H1 (cell line): Measurements from ENCODE around the gene DERL2. TPM values are rescaled to one million over a fixed set of nuclear protein-coding genes. Genes with fewer than 3 reads are reported as not detected.

ENCODE experiments used
- CTCF ChIA-PET: fragments of 300-600 bp; sonication (Branson Sonifier 250); formaldehyde crosslinking; loops from one replicate; lab custom pipeline; 2021; ENCODE audit not compliant: partially characterized antibody; lab: Charles Lee
- POLR2A ChIA-PET: fragments of 300-600 bp; sonication (Branson Sonifier 250); formaldehyde crosslinking; loops from one replicate; lab custom pipeline; 2021; ENCODE audit warnings: inconsistent platforms; ENCODE audit not compliant: partially characterized antibody; lab: Charles Lee
- DNase-seq, 2 experiments: peaks; one replicate each; pipeline versions ENCODE4 v3.0.0 to v3.0.0-alpha.2; 2010 to 2022; ENCODE audit warnings: low spot score in 2 of 2, low read depth in 1 of 2, mixed read lengths in 1 of 2
- FAIRE-seq: peaks from 2 replicates; lab custom pipeline; 2011; peaks lifted over from hg19 to GRCh38; lab: Jason Lieb, UNC
- H2AFZ ChIP-seq: 2 replicates; pipeline ENCODE4 v1.8.1; 2012; ENCODE audit warnings: low read length, inconsistent platforms
- H2AK5ac ChIP-seq: 2 replicates; pipeline ENCODE4 v1.6.1; 2013; ENCODE audit warnings: low read depth, low read length
- H2BK120ac ChIP-seq: replicated peaks from 2 replicates; pipeline ENCODE3; 2013; ENCODE audit warnings: low read depth, low read length, inconsistent platforms
- H2BK12ac ChIP-seq: 2 replicates; pipeline ENCODE4 v1.6.1; 2013; ENCODE audit warnings: low read depth, low read length
- H2BK15ac ChIP-seq: 2 replicates; pipeline ENCODE4 v1.6.1; 2013; ENCODE audit warnings: low read length
- H2BK20ac ChIP-seq: 2 replicates; pipeline ENCODE4 v1.6.1; 2013; ENCODE audit warnings: low read length
- H2BK5ac ChIP-seq: 2 replicates; pipeline ENCODE4 v1.6.1; 2013; ENCODE audit warnings: low read depth, low read length
- H3K14ac ChIP-seq: 2 replicates; pipeline ENCODE4 v1.6.1; 2013; ENCODE audit warnings: inconsistent platforms; ENCODE audit not compliant: insufficient read length
- H3K18ac ChIP-seq: 2 replicates; pipeline ENCODE4 v1.6.1; 2013; ENCODE audit warnings: low read length; ENCODE audit errors: extremely low read depth
- H3K23ac ChIP-seq: 2 replicates; pipeline ENCODE4 v1.6.1; 2013; ENCODE audit warnings: inconsistent platforms; ENCODE audit not compliant: insufficient read length
- H3K23me2 ChIP-seq: 2 replicates; pipeline ENCODE4 v1.6.1; 2013; ENCODE audit warnings: low read depth, low read length
- H3K27ac ChIP-seq: 2 replicates; pipeline ENCODE4 v1.6.1; 2011; ENCODE audit warnings: low read depth, low read length, inconsistent platforms
- H3K27me3 ChIP-seq, 4 experiments: replicated peaks in 1 of 4; 1 replicate in 1 of 4; 2 replicates in 3 of 4; pipeline versions ENCODE4 v1.6.1 to v1.8.1; 2011 to 2013; ENCODE audit warnings: low read length in 3 of 4, mild to moderate bottlenecking in 3 of 4, inconsistent platforms in 2 of 4, mixed read lengths in 2 of 4, moderate library complexity in 1 of 4; ENCODE audit not compliant: control insufficient read depth in 3 of 4, insufficient read depth in 3 of 4; ENCODE audit errors: extremely low read depth in 1 of 4
- H3K36me3 ChIP-seq, 4 experiments: 2 replicates each; pipeline versions ENCODE4 v1.6.1 to v1.8.1; 2011 to 2013; ENCODE audit warnings: mild to moderate bottlenecking in 4 of 4, low read length in 3 of 4, moderate library complexity in 2 of 4, control low read depth in 1 of 4, inconsistent platforms in 1 of 4; ENCODE audit not compliant: insufficient read depth in 4 of 4, control insufficient read depth in 2 of 4
- H3K4ac ChIP-seq: replicated peaks from 2 replicates; pipeline ENCODE3; 2013; ENCODE audit warnings: low read length, low read depth, mixed read lengths, inconsistent platforms; ENCODE audit not compliant: insufficient read length
- H3K4me1 ChIP-seq, 4 experiments: replicated peaks in 1 of 4; 1 replicate in 1 of 4; 2 replicates in 3 of 4; pipeline versions ENCODE4 v1.6.1 to v1.8.1; 2011 to 2013; ENCODE audit warnings: low read length in 3 of 4, inconsistent platforms in 2 of 4, mixed read lengths in 1 of 4; ENCODE audit not compliant: insufficient read depth in 4 of 4, control insufficient read depth in 3 of 4
- H3K4me2 ChIP-seq, 2 experiments: 2 replicates each; pipeline versions ENCODE4 v1.6.1 to v1.8.1; 2011 to 2013; ENCODE audit warnings: low read depth in 2 of 2, low read length in 2 of 2, control low read depth in 1 of 2, inconsistent platforms in 1 of 2, mild to moderate bottlenecking in 1 of 2; ENCODE audit not compliant: insufficient read depth in 1 of 2
- H3K4me3 ChIP-seq, 4 experiments: fragments of 200-600, 300-600 bp in 1 of 4; sonication (generic), shearing (Covaris generic), sonication (Bioruptor Twin) in 1 of 4; 2 replicates each; pipeline versions ENCODE4 v1.5.1 to v1.8.1; 2011 to 2016; ENCODE audit warnings: low read length in 4 of 4, low read depth in 3 of 4, control low read depth in 2 of 4, inconsistent platforms in 2 of 4, mild to moderate bottlenecking in 2 of 4, mixed read lengths in 1 of 4, moderate library complexity in 1 of 4; ENCODE audit not compliant: insufficient read depth in 2 of 4; ENCODE audit errors: extremely low read depth in 1 of 4
- H3K56ac ChIP-seq: replicated peaks from 2 replicates; pipeline ENCODE3; 2013; ENCODE audit warnings: low read depth, mild to moderate bottlenecking, mixed read lengths, low read length, inconsistent platforms; ENCODE audit not compliant: insufficient read length
- H3K79me1 ChIP-seq: 2 replicates; pipeline ENCODE4 v1.6.1; 2013; ENCODE audit warnings: low read depth, low read length, control low read depth
- H3K79me2 ChIP-seq, 2 experiments: 2 replicates each; pipeline versions ENCODE4 v1.6.1 to v1.8.1; 2012 to 2013; ENCODE audit warnings: low read length in 2 of 2, mild to moderate bottlenecking in 2 of 2, inconsistent platforms in 1 of 2; ENCODE audit not compliant: insufficient read depth in 2 of 2, control insufficient read depth in 1 of 2
- H3K9ac ChIP-seq, 4 experiments: replicated peaks in 1 of 4; 1 replicate in 1 of 4; 2 replicates in 3 of 4; pipeline versions ENCODE4 v1.6.1 to v1.8.1; 2011 to 2013; ENCODE audit warnings: low read depth in 3 of 4, low read length in 3 of 4, control low read depth in 2 of 4, mild to moderate bottlenecking in 2 of 4, moderate library complexity in 2 of 4, inconsistent platforms in 1 of 4; ENCODE audit errors: extremely low read depth in 1 of 4
- H3K9me3 ChIP-seq, 2 experiments: 2 replicates each; pipeline versions ENCODE4 v1.6.1 to v1.8.1; 2012 to 2013; ENCODE audit warnings: mild to moderate bottlenecking in 2 of 2, moderate library complexity in 2 of 2, control low read depth in 1 of 2, inconsistent platforms in 1 of 2, low read depth in 1 of 2, low read length in 1 of 2, mixed read lengths in 1 of 2; ENCODE audit not compliant: insufficient read depth in 2 of 2
- H4K20me1 ChIP-seq, 2 experiments: replicated peaks in 1 of 2; 2 replicates each; pipeline versions ENCODE3 to v1.8.1; 2011 to 2013; ENCODE audit warnings: inconsistent platforms in 2 of 2, low read length in 2 of 2, mild to moderate bottlenecking in 1 of 2; ENCODE audit not compliant: insufficient read depth in 2 of 2, control insufficient read depth in 1 of 2
- H4K5ac ChIP-seq: 2 replicates; pipeline ENCODE4 v1.6.1; 2013; ENCODE audit warnings: low read length, low read depth, mixed read lengths, inconsistent platforms; ENCODE audit not compliant: insufficient read length
- H4K8ac ChIP-seq: 2 replicates; pipeline ENCODE4 v1.8.0; 2013; ENCODE audit warnings: mild to moderate bottlenecking, moderate library complexity, low read length, inconsistent platforms; ENCODE audit not compliant: insufficient read depth; ENCODE audit errors: extremely low read depth
- H4K91ac ChIP-seq: replicated peaks from 2 replicates; pipeline ENCODE3; 2013; ENCODE audit warnings: low read length, mixed read lengths, inconsistent platforms; ENCODE audit not compliant: insufficient read length
- EZH2 ChIP-seq: fragments of 200-600 bp; sonication (generic); IDR thresholded peaks from 2 replicates; pipeline ENCODE4 v1.7.1; 2012; ENCODE audit warnings: low read depth, mild to moderate bottlenecking, moderate library complexity, low read length, inconsistent platforms; ENCODE audit not compliant: severe bottlenecking
- TBP ChIP-seq: IDR thresholded peaks from 2 replicates; pipeline ENCODE4 v1.6.1; 2011; ENCODE audit warnings: low read depth, low read length, improper control_type of control experiment
- WGBS, 2 experiments: shearing (Covaris generic) in 1 of 2; methylation state at CpG; one replicate each; pipeline versions ENCODE4 v1.1.6 to v1.1.7; 2013 to 2015; ENCODE audit warnings: low lambda C conversion rate in 2 of 2, mixed read lengths in 2 of 2, inconsistent platforms in 1 of 2, low coverage in 1 of 2, missing lambda C conversion rate in 1 of 2; ENCODE audit not compliant: insufficient replicate concordance in 2 of 2, insufficient coverage in 1 of 2, insufficient read length in 1 of 2; ENCODE audit errors: extremely low coverage in 1 of 2, missing lambda C conversion rate in 1 of 2; 5-methylcytosine and 5-hydroxymethylcytosine counted together
- polyA plus RNA-seq, 7 experiments: library from polyadenylated mRNA; depleted of rRNA in 3 of 7; stranded (reverse) in 5 of 7; unstranded in 2 of 7; fragments of >200 nt in 5 of 7; fragments of 200-250 nt in 2 of 7; gene quantifications; 1 replicate in 5 of 7; 2 replicates in 1 of 7; 4 replicates in 1 of 7; pipeline versions ENCODE4 v1.2.1 to v1.2.3, GENCODE V29; 2011 to 2013; ENCODE audit warnings: missing spikeins in 2 of 7, mixed read lengths in 2 of 7
- total RNA-seq: library from RNA; stranded (reverse); fragmentation: NEBNext Ultra II Directional; extraction: Animal tissue kit (Norgen Biotek cat#: 25700); gene quantifications from 2 replicates; pipeline ENCODE4 v1.2.1, GENCODE V29; 2021
- TF ChIP-seq, protein P1 (sequence below), 3 experiments: IDR thresholded peaks; 1 replicate in 2 of 3; 2 replicates in 1 of 3; pipeline versions ENCODE4 v1.5.1 to v1.6.1; 2011; ENCODE audit warnings: low read length in 3 of 3, mild to moderate bottlenecking in 3 of 3, inconsistent platforms in 2 of 3, low read depth in 1 of 3, moderate library complexity in 1 of 3; ENCODE audit not compliant: insufficient read depth in 1 of 3; ENCODE audit errors: control extremely low read depth in 1 of 3

Gene DERL2
- total and polyA plus RNA-seq, 2 of the 8 experiments (the other 6 are each of a cell fraction or from before 2014, with no cell fraction given), result 55.3 to 58.4 TPM

- Histone ChIP-seq H2AFZ (no peak overlapping the region), H4K8ac (no peak overlapping the region), H3K18ac (no peak overlapping the region), H3K79me1 (no peaks in the 10 kb centered on the region), H3K79me2 (no peaks in the 10 kb centered on the region), H3K27ac (no peak overlapping the region), H3K4me1 (no peaks in the 10 kb centered on the region; a peak in 1 of 7 replicates), H2BK20ac (no peak overlapping the region), H2AK5ac (no peak overlapping the region), H3K23ac (no peak overlapping the region), H3K14ac (no peak overlapping the region), H3K9me3 (no peaks in the 10 kb centered on the region), H2BK120ac (no peak overlapping the region), H3K4me2 (no peak overlapping the region), H3K4ac (no peak overlapping the region), H3K4me3 (no peak overlapping the region), H3K56ac (no peak overlapping the region), H3K23me2 (no peaks in the 10 kb centered on the region; the same call in 1 of the 2 replicates), H3K27me3 (no peaks in the 10 kb centered on the region), H2BK15ac (no peak overlapping the region), H3K36me3 (no peaks in the 10 kb centered on the region), H4K5ac (no peak overlapping the region), H2BK12ac (no peak overlapping the region), H4K91ac (no peak overlapping the region), H2BK5ac (no peak overlapping the region), H4K20me1 (no peaks in the 10 kb centered on the region), H3K9ac (no peak overlapping the region)
- POLR2A ChIA-PET, result interaction anchor here (0.6 to 1.3 kb wide), 2 partner anchors 45 to 90 kb away, joined by 4 read pairs; partner anchors contain the start of genes DERL2 and MIS12
- no peak for DNase-seq
- no peak for FAIRE-seq
- WGBS, 2 experiments, result 88% methylated on average over 4 of the region's 4 CpGs; no CpG with 5 or more reads in 1 of the 2 experiments
- CTCF ChIA-PET, result interaction anchor here (2.0 to 2.1 kb wide), 2 partner anchors 9 to 11 kb away, joined by 8 read pairs; no protein-coding TSS in a partner anchor
- TF ChIP-seq, protein P1, sequence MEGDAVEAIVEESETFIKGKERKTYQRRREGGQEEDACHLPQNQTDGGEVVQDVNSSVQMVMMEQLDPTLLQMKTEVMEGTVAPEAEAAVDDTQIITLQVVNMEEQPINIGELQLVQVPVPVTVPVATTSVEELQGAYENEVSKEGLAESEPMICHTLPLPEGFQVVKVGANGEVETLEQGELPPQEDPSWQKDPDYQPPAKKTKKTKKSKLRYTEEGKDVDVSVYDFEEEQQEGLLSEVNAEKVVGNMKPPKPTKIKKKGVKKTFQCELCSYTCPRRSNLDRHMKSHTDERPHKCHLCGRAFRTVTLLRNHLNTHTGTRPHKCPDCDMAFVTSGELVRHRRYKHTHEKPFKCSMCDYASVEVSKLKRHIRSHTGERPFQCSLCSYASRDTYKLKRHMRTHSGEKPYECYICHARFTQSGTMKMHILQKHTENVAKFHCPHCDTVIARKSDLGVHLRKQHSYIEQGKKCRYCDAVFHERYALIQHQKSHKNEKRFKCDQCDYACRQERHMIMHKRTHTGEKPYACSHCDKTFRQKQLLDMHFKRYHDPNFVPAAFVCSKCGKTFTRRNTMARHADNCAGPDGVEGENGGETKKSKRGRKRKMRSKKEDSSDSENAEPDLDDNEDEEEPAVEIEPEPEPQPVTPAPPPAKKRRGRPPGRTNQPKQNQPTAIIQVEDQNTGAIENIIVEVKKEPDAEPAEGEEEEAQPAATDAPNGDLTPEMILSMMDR (IDR thresholded peaks at IDR 0.05; ENCODE audit: control extremely low read depth in 1 of 3, insufficient read depth in 1 of 3, low read depth in 1 of 3, low read length in 3 of 3), result no peak
- no peak for TF ChIP-seq TBP
- TF ChIP-seq EZH2, result no peak
These were observed 45.1 kb upstream of the DERL2 start for GRCh38 chr17:5531085-5531418.
